GM19099 (cell line): Measurements from ENCODE around the gene PTGR3.

Experiments used
- POLR2A ChIP-seq: IDR thresholded peaks from 3 replicates; pipeline ENCODE4 v1.6.1; 2011; ENCODE audit warnings: low read depth; ENCODE audit not compliant: insufficient read length; ENCODE audit errors: extremely low read depth

PTGR3 gene

DNA sequence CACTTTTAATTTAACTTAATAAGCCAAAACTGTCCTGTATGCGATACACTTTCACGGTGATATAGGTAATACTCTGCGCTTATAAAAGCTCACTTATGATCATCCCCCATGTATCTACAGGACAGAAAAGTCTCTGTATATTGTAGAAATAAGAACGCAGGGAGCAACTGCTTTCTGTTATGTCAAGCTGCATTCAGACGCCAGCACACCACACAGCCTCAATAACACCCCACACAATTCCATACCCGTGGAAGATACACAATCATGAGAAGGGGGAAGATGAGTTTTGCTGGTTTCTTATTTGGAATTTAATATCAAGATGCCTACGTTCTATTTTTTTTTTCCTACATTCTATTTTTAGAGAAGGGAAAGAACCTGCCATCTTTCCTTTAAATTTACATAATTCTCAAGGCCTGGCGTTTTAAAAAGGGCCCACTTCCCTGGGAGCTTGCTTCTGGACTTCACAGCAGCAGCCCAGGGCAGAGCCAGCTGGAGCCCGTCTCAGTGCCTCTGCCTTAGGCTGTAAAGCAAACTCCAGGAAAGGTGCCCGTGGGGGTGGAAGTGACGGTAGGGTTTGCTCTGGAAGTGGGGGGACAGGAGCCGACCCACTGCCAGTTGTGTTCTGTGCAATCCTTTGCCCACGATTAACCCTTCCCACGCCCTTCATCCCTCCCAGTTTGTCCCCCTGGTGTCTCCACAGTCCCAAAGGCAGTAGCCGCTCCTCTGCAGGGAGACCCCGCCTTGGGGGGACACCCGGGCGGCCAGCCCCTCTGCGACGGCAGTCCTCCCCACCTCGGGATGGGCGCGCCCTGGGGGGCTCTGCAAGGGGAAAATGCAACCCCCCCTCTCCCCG lies 5.3 kb downstream of the PTGR3 start:
- TF ChIP-seq POLR2A: no peak

DNA sequence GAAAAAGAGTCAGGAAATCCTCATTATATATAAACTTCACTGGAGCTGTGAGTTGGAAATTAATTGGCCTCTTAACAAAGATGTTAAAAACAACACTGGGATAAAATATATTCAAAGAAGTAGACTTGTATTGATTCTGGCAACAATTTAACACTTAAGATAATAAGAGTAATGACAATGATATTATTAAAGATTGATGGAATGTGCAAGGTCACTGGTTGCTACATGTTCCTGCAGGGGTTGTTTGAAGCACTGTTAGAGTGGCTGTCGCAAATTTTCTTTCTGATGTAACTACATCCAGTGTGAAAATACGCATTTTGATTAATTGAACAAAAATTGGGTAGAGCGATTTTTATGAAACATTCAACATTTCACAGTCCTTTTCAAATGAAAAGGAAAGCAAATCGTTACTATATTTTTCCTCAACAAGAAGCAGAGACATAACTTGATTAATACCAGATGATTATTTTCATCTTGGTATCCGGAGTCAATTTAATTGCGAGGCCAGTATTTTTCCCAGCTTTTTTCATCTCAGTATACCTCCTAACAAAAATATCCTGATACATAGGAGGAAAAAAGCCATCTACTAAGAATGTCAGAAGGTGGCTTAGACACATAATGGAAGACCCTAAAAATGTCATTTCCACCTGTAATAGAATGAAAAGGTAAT lies 6.1 kb downstream of the PTGR3 start:
- no peak for TF ChIP-seq POLR2A

DNA sequence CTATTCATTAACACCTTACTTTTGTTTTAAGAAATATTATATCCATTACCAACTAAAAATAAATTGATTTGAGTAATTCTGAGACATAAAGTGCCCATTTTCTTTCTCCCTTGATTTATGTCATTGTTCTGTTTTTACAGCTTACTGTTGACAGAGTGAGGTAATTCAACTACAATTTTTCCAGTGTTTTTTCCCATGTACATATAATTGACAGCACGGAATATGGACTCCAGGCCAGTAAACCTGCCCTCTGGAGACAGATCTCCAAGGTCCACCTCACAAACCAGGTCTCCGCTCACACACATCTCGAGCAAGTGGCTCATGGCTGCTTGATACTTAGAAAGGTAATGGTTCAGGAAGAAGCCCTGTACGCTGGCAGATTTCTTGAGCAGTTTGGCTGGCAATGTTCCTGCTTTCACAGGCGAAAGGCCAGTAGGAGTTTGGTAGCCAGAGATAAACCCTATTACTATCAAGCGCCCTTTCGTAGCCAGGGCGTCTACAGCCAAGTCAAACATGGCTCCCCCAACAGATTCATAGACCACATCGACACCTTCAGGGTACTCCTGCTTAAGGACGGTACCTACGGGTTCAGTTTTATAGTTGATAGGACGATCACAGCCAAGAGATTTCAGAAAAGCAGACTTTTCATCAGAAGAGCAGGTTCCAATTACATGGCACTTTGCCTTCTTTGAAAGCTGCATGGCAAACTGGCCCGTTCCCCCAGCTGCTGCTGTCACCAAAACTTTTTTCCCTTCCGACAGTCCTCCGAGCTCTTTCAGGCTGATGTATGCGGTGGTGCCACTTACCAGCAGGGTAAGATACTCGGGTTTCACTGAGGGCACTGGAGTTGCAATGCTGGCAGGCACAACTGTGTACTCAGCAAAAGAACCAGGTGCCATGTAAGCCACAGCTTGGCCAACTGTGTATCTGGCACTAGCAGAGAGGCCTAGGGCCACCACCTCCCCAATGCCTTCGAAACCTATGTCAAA lies 7.4 kb downstream of the PTGR3 start:
- no peak for TF ChIP-seq POLR2A

DNA sequence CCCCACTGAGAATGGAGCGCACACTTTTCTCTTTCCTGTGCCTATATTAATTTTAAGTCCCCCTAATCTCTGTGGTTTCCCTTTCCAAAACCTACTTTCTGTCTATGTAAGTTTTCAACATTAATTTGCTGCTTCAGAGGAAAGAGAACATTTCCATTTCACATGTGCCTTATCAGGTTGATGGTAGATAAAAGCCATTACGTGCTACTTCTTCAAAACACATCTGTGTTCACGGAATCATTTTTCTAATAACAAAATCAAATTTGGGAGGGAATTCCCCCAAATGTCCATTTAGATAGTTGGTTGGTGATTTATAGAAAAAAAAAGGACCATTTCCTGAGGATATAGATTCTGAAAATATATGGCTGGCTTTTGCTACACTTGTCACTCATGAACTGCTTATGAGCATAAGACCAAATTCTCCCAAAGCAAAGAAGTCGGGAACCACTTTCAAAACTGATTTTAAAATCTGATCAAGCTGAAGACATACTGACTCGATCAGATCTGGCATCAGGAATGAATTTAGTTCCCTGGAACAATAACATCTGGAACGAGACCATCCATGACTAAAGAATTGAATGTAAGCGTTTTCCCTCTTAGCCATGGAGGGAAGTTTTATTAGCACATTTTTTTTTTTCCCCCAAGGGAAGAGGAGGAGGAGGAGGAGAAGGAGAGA lies 8.2 kb downstream of the PTGR3 start:
- TF ChIP-seq POLR2A: no peak

DNA sequence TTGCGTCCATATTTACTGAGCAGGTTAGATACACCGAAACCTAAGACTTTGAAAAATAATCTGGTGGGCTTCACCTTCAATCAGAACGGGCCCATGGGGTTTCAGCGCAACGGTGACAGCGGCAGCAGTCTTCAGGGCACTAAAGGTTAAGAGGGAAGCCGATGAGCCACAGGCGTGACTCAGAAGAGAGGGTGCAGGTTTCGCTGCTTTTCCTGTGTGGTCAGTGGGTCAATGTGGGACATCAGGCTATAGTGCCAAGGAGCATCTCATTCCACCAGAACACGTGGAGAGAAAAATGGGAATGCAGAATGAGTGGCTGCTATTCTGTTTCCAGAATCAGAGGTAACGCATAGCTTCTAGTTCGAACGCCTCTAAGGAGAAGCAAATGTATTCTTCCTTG lies 8.9 kb downstream of the PTGR3 start:
- TF ChIP-seq POLR2A: no peak

DNA sequence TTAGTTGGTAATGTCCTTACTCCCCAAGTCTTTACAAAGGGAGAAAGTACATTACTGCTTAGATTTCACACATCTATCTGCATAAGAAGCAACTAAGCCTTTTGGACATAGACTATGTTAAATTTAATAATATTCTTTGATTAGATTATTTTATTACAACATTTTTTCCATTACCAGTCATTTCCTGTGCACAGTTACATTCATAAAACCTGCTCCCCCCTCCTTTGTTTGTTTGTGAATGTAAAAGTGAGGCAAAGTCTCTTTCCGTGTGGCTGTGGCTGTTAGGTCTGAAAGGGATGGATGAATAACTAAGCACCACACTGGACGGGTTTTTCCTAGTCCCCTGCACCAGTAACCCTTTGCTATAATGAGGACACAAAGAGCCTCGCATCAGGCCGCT lies 9.6 kb downstream of the PTGR3 start:
- TF ChIP-seq POLR2A: no peak

DNA sequence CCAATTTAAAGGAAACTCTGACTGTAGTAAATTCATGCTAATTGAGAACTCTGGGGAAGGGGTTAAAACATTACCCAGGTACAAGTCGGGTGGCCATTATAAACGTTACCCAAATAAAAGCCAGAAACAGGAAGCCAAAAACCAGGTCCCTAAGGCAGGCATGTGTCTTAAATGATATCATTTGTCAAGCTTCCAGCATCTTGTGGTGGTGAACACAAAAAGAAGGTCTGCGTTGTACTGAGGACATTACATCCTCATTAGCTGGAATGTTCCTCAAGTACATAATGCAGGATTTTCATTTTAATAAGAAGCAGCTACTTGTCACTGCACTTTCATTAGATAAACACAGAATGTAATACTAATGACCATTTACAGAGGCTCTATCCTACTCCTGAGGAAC lies 10.9 kb downstream of the PTGR3 start:
- TF ChIP-seq POLR2A: no peak

DNA sequence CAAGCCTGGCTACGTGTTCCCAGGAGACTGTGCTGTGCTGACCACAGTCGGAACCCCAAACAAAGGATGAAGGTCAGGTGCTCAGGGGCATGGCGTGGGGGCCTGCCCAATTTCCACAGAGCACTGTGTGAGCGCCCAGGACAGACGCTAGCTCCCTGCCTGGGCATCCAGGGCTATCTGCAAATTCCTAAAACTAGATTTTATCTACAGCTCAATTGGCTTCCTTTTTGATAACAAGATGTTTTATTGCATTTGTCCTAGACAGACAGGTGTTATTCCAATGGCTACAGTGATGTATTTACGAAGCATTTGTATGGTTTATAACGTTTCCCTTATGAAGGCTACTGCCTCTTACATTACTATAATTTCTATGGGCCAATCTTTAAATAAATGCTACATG lies 16.0 kb downstream of the PTGR3 start:
- TF ChIP-seq POLR2A: no peak

DNA sequence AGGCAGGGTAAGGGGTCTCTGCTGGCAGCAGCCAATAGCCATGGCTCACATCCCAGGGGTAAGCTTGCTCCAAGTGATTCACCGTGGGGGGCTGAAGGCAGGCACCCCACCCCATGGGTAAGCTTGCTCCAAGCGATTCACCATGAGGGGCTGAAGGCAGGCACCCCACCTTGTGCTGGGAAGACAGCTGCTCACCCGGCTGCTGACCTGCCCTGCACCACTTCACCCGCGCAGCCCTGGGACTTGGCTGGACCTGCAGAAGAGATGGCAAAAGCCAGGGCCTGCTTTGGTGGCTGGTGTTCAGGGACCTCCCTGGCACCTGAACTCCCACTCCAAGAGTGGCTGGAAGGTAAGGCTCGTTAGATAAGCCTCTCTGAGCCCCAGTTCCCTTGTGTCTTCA lies 19.2 kb downstream of the PTGR3 start:
- no peak for TF ChIP-seq POLR2A

DNA sequence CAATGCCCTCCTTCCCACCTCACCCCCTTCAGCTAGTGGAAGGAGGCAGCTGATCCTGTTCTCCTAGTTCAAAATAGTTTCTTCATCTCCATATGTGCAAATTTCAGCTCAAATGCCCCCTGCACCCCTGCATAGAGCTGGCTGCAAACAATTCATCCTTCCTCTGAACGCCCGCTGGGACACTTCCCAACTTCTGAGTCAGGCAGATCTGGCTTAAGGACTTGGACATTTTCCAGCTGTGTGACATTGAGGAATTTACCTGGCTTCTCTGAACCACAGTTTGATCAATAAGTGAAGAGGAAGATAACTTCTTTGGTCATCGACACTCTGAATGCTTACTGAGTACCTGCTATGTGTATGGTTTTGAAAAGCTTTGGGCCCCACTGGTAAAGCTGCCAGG lies 23.5 kb downstream of the PTGR3 start:
- TF ChIP-seq POLR2A: no peak

DNA sequence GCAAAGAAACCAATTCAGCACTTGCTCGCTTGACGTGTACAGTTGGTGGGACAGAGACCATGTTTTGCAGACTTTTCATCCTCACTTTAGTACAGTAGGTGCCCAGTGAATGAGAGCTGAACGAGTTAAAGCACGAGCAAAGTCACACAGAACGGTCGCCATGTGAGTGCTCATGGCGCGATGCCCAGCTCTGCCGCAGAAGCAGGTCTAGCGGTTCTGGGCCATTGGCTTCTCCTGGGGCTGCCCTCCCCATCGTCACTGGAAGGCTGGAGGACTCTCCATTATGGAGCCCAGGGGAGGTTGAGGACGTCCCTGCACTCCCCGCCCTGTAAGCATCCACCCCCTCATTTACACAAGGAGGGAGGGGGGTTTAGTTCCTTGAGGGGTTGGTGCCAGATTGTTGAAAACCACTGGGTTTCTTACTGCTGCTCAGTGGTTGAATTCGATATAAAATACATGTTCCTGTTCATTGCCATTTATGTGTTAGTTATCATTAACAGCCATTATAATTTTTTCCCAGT lies 24.9 kb downstream of the PTGR3 start:
- no peak for TF ChIP-seq POLR2A

DNA sequence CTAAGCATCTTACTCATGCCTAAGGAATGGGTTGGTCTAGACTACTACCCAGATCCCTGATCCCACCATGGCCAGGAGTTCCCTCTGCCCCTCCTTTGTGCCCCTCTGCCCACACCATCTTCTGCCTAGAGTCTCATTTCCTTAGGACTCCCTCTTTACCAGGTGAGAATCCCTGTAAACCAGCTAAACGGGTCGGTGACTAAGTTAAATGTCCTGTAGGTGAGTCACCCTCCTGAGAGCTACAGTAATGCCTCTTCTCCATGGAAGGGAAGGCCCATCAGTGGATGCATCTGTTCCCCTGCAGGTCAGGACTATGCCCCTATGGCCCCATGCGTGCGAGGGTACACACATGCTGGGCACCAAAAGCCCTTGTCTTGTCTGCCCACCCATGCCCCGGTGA lies 25.4 kb downstream of the PTGR3 start:
- no peak for TF ChIP-seq POLR2A

DNA sequence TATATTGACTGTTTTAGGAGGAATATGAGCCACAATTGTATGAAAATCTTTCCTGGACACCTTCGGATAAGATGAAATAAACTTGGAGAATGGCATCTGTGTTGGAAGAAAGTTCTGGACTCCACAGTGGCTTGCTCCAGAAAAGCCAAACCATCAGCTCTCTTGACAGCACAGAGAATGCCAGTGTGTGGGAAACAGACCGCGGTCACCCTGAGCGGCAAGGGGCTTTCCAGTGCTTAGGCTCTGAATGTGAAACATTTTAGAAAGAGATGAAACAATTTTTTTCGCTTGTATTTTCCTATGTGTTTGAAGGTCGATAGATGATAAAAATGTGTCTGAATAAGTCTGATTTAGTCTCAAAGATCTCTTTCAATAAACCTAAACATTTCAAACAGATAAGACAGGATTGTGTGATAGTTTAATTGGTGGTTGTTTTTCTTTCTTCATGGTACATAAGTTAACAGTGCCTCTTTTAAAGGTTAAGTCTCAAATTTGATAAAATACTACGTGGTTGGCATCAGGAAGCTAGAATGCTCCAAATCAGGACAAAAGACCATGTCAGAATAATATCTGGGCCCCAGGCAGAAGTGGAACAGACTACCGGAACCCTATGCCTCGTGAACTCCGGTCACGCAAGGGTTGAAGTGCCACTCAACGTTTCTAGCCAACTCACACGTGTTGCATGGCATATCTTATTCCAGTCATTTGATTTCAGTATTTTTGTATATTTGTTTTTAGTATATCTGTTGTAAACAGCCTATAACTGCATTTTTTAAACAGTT lies 28.9 kb downstream of the PTGR3 start:
- no peak for TF ChIP-seq POLR2A

DNA sequence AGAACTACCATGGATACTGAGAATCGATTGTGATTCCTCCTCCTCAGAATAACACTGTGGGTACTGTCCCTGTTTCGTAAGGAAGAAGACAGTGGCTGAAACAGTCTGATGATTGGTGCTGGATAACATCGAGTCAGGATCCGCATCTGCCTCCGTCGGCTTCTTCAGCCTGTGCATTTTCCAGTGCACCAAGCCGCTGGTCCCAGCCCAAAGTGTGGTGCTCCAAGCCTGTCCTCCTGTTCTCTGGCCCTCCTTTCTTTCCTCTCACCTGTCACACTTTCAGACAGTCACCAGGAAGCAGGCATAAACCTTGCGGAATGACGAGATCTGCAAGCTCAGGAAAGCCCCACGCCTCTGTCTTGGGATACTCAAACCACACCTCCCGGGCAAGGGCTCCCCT lies 30.6 kb downstream of the PTGR3 start:
- TF ChIP-seq POLR2A: no peak

DNA sequence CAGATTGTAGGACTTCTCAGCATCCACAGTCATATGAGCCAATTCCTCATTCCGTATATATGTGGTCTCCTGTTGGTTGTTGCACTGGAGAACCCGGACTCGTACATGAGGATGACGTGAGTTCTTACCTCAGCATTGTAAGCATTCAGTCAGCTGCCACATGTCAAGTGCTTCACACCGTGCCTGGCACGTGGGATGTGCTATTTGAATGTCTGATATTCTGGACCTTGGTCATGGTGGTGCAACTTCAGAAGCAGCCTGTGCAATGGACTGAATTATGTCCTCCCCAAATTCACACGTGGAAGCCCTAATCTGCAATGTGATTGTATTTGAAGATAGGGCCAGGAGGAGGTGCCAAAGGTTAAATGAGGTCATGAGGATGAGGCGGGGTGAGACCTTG lies 32.1 kb downstream of the PTGR3 start:
- no peak for TF ChIP-seq POLR2A
